Hematopoietic multipotent progenitor cell (in vitro differentiated cells): ENCODE data around the gene DIRAS1. TPM values are rescaled to one million over a fixed set of nuclear protein-coding genes. Genes with fewer than 3 reads are reported as not detected.
"Not testable (repeated sequence)": the region's sequence is repeated elsewhere in the genome, so short reads cannot be mapped to it uniquely, and the experiment has no call there.

Source experiments
- DNase-seq, 3 donors: peaks; one replicate each; pipeline ENCODE4 v3.0.0-alpha.2; 2011 to 2015; ENCODE audit warnings: low read depth in 2 of 3, low spot score in 2 of 3
- total RNA-seq: library from RNA; depleted of rRNA; stranded (reverse); fragments of >200 nt; gene quantifications from one replicate; pipeline ENCODE4 v1.2.3, GENCODE V29; 2012

DIRAS1 gene
- total RNA-seq, 1 donor, result 7.3 TPM

DNA sequence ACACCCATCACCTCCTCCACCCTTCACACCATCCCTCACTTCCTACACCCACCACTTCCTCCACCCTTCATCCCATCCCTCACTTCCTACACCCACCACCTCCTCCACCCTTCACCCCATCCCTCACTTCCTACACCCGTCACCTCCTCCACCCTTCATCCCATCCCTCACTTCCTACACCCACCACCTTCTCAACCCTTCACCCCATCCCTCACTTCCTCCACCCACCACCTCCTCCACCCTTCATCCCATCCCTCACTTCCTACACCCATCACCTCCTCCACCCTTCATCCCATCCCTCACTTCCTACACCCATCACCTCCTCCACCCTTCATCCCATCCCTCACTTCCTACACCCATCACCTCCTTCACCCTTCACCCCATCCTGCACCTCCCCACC lies 7.1 kb downstream of the DIRAS1 start:
- not testable (repeated sequence) for DNase-seq

DNA sequence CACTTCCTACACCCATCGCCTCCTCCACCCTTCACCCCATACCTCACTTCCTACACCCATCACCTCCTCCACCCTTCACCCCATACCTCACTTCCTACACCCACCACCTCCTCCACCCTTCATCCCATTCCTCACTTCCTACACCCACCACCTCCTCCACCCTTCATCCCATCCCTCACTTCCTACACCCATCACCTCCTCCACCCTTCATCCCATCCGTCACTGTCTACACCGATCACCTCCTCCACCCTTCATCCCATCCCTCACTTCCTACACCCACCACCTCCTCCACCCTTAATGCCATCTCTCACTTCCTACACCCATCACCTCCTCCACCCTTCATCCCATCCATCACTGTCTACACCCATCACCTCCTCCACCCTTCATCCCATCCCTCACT lies 8.0 kb downstream of the DIRAS1 start:
- not testable (repeated sequence) for DNase-seq

DNA sequence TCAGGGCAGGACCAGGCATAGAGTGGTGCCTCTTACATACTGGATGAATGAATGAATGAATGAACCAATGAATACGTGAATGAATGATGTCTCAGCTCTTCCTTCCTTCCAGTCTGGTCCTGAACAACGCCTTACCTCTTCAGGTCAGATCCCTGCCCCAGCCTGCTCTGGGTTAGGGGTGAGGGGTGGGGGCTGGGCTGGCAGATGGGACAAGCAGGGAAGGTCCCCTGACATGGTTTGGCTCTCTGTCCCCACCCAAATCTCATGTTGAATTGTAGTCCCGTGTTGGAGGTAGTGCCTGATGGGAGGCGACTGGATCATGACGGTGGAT lies 9.3 kb downstream of the DIRAS1 start:
- DNase-seq, result no peak

DNA sequence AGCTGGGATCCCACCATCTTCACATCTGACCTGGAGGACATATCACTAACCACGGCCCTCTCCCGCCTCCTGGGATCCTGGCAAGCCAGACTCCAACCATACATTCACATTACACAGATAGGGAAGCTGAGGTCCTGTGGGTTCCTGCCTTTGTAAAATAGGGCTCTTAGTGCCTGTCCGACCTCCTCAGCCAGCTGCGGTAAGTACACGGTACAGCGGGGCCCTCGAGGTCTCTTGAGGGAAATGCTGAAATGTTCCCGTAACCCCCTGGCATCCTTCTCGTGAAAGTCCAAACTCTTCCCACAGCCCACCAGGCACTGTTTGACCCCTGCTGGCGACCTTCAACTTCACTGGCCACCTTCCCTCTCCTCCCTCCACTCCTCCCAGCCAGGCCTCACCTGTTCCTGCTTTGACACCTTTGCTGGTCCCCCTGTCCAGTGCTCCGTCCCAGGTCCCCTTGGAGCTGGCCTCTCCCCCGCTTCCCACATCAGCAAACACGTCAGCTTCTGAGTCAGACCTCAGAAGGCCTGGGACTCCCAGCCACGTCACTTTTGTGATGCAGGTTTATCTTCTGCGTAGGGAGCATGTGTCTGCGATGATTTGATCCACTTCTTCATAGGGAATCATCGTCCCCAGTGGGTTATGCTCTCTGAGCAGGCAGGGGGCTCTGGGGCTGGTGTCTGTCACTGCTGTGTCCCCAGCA lies 9.8 kb downstream of the DIRAS1 start:
- DNase-seq, result no peak

DNA sequence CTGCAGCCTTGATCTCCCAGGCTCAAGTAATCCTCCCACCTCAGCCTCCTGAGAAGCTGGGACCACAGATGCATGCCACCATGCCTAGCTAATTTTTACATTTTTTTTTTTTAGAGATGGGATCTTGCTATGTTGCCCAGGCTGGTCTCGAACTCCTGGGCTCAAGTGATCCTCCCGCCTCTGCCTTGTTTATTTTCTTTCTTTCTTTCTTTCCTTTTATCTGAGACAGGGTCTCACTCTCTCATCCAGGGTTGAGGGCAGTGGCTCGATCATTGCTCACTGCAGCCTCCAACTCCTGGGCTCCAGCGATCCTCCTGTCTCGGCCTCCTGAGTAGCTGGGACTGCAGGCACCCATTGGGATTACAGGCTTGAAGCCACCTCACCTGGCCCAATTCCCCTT lies 14.9 kb downstream of the DIRAS1 start:
- no peak for DNase-seq

DNA sequence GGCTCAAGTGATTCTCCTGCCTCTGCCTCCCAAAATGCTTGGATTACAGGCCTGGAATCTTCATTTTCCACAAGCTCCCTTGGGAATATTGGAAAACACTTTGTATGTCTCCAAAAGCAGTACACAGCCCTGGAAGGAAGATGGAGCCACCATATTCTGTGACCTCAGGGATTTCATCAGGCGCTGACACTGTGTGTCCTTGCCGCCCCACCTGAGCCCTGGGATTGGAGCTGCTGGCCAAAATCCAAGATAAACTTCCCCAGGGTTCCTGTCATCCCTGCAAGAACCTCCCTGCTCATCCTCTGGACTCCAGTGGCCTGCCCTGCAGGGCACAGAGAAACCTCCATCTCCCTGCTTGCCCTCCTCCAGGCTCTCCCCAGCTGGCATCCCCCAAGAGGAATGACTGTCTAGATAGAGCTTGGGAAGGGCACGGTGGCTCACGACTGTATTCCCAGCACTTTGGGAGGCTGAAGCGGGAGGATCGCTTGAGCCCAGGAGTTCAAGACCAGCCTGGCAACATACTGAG lies 17.4 kb downstream of the DIRAS1 start:
- no peak for DNase-seq

DNA sequence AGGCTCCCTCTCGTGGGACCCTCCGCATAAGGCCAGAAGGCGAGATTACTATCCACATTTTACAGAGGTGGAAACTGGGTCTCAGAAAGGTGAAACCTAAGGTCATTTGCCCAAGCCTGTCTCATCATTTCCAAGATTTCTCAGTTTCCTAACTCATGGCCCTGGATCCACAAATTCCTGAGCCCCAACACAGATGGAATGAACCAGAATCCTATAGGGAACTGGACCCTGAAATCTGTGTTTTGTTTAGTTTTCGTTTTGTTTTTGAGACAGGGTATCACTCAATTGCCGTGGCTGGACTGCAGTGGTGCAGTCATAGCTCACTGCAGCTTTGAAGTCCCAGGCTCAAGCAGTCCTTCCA lies 18.1 kb downstream of the DIRAS1 start:
- no peak for DNase-seq

DNA sequence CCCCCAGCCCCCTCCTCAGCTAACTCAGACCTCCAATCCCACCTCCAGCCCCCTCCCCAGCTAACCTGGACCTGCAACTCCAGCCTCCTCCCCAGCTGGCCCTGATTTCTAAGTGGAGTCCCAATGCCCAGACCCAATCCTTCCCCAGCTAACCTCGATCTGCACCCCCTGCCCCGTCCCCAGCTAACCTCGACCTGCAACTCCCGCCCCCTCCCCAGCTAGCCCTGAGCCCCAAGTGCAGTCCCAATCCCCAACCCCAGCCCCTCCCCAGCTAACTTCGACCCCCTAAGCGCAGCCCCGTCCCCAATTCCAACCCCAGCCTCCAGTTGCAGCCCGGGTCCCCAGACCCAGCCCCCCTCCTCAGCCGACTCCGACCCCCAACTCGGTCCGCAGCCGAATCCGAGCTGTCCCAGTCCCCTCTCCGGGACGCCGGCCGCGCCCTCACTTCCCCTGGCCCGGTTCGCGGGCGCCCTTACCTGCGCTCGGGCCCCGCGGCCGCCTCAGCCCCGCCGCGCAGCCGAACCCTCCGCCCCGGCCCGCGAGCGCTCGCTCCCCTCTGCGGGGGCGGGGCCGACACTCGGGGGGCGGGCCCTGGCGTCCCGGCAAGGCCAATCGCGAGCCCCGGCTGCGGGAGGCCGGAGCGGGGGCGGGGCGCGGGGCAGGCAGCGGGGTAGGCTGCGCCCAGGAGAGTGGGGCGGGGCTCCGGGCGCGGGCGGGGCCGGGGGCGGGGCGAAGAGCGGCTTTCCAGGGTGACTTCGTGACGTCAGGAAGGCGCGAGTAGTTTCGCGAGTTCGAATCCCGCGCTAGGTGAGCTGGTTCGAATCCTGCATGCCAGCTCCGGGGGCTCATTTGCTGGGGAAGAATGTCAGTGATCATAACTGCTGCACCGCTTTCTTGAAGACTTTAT lies 18.7 kb downstream of the DIRAS1 start, which contains the start of gene GNG7:
Gene GNG7 (minus strand): TSS at position 525 of the 907 bp plus-strand sequence. CDS start 182,006 bp downstream, outside the sequence.
- peak; percentile 82 to 95 (median 92) for DNase-seq

DNA sequence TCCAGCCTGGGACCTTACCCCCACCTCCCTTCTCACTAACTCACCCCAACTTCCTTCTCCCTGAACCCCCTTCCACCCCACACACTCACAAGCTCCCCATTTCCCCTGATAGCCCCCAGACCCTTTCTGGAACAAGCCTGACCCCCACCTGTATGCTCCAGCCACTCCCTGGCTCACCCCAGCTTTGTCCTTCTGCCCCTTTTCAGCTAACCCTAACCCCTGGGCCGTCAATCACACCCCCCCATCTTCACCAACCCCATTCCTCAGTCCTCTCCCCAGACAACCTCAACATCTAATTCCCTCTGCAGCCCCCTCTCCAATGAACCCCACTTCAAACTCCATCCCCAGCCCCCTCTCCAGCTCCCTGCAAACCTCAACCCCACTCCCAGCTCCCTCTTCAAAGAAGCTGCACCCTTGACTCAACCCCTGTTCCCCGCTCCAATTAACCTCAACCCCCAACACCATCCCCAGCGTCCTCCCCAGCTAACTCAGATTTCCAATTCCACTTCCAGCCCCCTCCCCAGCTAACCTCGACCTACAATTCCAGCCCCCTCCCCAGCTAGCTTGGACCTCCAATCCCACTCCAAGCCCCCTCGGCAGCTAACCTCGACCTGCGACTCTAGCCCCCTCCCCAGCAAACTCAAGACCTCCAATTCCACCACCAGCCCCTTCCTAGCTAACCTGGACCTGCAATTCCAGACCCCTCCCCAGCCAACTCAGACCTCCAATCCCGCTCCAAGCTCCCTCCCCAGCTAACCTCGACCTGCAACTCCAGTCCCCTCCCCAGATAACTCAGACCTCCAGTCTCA lies 19.6 kb downstream of the DIRAS1 start:
- no peak for DNase-seq

DNA sequence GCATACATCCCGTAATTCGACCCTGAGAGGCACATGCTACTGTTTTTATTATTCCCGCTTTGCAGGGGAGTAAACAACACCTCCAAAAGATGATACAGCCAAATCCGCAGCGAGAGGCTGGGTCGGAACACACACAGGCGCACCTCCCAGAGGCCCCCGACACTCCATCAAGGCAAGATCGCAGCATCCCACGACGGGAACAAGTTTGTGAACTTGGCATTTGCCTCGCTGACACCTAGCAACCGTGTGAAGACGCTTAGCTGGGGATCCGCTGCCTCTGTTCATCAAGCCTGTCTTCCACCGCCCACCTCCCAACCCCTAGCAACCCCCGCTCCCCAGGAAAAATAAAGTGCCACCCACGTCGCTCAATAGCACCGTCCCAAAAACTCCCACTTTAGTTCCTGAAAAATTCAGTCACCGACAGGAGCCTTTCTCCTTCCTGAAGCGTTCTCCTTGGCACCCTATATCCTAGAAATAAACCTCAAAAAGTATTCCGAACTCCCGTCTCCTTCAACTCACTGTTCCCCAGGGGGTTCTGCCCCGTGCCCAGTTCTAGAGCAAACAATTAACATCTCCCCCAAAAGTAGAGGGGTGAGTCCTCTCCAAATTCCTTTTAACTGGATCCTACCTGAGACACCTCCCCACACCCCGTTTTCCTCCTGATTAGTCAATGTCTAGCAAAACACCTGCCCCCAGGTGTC lies 20.4 kb downstream of the DIRAS1 start:
- no peak for DNase-seq

DNA sequence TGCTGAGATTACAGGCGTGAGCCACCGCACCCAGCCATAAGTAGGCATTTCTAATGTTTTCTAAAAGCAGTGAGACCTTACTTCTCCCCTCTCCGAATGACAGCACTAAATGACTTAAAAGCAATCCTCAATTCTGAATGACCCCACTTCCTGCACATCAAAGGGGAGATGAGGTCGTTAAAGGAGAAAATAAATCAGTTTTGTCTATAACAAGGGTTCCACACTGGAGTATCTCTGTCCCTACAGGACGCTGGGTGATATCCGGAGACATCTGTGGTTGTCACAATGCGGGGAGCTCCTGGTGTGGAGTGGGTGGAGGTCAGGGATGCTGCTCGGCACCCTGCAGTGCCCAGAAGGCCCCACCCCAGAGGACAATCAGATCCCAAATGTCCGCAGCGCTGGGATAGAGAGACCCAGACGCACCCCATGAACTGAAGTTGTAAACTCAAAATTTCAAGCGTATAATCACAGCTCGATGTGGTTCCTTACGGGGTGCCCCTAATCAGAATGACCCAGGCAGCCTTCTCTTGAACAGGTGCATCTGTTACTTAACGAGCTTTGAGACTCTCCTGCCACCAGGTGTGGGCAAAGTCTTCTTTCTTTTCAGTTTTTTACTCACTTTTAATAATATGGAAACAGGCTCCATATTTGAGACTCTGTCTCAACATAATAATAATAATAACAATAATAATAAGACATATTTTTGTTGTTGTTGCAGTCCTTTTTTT lies 21.6 kb downstream of the DIRAS1 start:
- no peak for DNase-seq

DNA sequence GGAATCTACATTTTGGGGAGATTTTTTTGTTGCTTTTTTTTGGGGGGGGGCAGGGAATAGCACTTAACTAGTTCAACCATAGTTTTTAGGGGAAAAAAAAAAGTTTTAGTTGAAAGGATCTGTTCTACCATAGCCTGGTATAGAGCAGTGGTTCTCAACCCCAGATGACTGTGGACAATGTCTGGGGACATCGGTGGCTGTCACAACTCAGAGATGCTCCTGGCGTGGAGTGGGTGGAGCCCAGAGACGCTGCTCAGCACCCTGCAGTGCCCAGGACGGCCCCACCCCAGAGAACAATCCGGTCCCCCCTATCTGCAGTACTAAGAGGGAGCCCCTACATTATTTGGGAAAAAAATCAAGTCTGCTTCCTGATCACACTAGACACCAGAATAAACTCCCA lies 27.0 kb downstream of the DIRAS1 start:
- no peak for DNase-seq

DNA sequence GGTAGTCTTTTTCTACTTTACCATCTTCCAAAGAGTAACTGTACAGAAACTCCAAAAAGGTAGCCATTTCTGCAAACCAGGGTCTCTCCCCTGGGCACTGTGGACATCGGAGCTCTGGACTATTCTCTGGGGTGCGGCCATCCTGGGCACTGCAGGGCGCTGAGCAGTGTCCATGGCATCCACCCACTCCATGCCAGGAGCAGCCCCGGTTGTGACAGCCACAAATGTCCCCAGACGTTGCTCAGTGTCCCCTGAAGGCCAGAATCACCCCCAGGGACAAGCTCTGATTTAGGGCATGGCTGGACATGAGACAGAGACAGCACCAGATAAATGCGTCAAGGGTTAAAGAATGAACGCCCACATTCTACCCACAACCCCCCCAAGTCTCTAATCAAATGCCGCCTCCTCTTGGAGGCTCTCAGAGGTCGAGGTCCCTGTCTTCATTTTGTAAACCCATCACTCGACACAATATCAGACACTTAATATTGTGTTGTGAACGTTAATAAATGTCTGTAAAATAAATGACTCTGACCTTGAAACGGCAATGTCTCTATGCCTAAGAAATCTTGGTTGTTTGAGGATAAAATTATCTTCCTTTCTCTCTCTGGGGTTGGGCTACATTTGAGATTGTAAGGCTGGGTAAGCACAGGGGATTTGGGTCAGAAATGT lies 27.5 kb downstream of the DIRAS1 start:
- no peak for DNase-seq

DNA sequence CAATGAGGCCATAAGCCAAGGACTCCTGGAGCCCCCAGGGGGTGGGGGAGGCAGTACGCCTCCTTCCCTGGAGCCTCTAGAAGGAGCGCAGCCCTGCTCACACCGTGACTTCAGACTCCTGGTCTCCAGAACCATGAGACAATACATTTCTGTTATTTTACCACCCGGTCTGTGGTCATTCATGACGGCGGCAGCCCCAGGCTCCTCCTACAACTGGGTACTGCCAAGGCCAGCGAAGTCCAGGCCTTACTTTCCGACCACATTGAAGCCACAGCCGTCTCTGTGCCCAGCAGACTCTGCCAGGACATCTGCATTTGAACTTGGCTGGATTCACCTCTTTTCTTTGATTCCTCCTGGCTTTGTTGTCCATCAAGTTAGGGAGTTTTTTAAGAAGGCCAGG lies 29.2 kb downstream of the DIRAS1 start:
- DNase-seq, result no peak

DNA sequence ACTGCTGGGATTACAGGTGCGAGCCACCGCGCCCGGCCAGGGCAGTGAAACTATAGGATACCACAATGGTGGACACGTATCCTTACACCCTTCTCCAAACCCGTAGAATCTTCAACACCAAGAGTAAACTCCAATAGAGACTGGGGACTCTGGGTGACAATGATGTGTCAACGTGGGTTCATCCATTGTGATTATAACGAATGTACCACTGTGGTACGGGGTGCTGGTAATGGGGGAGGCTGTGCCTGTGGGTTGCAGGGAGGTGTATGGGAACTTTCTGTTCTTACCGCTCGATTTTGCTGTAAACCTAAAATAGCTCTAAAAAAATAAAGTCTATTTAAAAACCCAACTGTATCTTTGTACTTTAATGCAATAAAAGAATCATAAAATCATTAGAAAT lies 30.3 kb downstream of the DIRAS1 start:
- DNase-seq, result no peak

DNA sequence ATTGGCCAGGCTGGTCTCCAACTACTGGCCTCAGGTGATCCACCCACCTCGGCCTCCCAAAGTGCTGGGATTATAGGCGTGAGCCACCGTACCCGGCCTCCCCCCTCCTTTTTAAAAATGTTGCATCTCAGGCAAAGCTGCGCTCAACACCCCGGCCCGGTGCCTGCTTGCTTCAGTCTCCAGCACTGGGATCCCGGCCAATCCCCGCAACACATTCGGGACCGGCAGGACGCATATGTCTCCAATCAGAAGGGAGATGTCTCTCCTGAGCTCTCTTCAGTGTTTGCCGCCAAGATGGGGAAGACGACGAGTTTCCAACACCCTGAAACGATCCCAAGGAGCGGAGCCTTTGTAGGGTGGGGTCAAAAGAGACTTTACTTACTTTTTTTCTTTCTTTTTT lies 34.8 kb downstream of the DIRAS1 start:
- DNase-seq, result no peak

DNA sequence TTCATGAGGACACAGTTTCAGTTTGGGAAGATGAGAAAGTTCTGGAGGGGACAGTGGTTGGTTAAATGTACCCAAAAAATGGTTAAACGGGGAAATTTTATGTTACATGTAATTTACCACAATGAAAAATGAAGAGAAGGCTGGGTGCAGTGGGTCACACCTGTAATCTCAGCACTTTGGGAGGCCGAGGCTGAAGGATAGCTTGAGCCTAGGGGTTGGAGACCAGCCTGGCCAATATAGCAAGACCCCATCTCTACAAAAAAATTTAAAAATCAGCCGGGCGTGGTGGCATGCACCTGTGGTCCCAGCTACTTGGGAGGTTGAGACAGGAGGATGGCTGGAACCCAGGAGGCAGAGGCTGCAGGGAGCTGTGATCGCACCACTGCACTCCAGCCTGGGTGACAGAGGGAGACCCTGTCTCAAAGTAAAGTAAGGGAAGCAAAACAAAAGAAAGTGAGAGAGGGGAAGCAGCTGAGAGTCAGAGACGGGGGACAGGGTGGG lies 35.9 kb downstream of the DIRAS1 start:
- no peak for DNase-seq

DNA sequence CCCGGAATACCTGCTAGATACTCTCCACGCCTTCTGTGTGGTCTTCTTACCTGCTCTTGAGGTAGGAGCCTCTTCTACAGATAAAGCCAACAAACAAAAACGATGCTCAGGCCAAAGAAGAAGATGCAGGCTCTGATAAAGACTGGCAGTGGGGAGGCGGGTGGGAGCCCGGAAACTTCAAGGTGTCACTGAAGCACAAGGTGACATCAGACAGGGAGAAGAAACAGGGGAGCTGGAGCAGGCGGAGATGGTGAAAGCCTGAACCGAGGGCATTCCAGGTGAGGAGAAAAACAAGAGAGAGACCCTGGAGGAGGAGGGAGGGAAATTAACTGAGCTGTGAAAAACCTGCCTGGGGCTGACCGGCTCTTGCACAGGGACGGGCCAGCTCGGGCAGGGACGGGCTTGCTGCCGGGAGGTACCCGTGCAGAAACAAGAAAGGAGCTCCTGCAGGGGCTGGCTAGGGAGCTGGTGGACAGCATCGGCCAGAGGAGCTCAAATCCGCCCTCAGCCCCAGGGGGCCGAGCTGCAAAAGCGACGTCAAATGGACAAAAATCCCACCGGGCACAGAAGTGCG lies 37.7 kb downstream of the DIRAS1 start:
- DNase-seq, result no peak

DNA sequence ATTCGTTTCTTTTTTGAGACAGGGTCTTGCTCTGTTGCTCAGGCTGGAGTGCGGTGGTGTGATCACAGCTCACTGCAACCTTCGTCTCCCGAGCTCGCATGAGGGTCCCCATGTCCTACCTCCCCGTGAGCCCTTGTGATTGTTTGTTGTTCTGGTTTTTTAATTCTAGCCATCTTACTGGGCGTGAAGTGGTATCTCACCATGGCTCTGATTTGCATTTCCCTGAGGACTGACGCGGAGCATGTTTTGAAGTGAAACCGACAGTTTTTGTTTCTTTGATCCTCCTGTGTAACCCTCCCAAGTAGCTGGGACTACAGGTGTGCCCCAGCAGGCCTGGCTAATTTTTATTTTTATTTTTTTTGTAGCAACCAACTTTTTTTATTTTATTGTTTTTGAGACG lies 40.4 kb downstream of the DIRAS1 start:
- DNase-seq, result no peak
